HG02798 (cell line): ENCODE data around the gene TM4SF18.
"Not testable (repeated sequence)": the region's sequence is repeated elsewhere in the genome, so short reads cannot be mapped to it uniquely, and the experiment has no call there.

ENCODE experiments used
- ATAC-seq: cut with Tn5 transposase; IDR thresholded peaks from one replicate; pipeline ENCODE4 v1.9.1; 2021; ENCODE audit warnings: mild to moderate bottlenecking; ENCODE audit not compliant: unreplicated experiment, poor library complexity

Gene TM4SF18, protein sequence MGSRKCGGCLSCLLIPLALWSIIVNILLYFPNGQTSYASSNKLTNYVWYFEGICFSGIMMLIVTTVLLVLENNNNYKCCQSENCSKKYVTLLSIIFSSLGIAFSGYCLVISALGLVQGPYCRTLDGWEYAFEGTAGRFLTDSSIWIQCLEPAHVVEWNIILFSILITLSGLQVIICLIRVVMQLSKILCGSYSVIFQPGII

DNA sequence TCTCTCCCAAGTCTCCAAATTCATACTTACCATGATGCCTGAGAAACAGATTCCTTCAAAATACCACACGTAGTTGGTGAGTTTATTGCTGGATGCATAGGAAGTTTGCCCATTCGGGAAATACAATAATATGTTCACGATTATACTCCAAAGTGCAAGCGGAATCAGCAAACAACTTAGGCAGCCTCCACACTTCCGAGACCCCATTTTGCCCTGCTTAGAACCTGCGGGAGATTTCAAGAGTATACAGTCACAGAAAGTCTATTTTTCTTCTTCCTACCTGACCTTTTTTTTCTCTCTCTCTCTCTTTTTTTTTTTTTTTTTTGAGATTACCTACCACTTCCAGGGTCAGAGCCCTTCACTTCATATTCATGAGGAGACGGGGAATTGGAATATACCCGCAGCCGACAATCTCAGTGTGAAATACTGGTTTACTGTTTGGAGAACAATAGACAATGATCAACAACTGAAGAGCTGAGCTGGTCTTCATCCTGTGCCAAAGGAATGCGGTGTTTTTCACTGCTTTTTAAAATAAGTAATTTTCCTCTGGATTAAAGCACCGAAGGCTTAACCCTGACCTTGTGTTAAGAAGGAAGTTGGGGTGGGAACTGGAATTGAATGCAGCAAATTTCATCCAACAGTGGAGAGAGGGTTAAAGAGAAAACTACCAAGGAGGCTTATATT lies at the start of gene TM4SF18:
TM4SF18 (minus strand) TSS at position 461 of the 684 bp plus-strand sequence; CDS start at position 207, 254 bp downstream.
- ATAC-seq: no peak

DNA sequence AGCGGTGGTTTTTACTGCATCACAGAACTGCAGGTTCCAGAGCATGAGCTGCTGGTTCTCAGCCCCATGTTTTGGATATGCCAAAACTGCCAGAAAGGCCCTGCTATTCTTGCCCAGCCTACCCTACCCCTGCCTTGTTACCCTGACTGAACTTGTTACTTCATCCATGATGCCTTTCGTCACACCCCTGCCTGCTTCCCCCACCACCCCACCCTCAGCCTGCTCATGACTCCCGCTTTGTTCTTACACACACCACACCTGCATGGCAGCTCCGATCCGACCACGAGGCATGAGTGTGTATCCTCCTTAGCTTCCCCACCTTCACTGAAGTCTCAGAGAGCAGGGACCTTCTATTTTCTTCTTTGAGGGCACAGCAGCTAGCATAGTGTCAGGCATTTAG lies 49.1 kb upstream of the TM4SF18 start:
- ATAC-seq: no peak

DNA sequence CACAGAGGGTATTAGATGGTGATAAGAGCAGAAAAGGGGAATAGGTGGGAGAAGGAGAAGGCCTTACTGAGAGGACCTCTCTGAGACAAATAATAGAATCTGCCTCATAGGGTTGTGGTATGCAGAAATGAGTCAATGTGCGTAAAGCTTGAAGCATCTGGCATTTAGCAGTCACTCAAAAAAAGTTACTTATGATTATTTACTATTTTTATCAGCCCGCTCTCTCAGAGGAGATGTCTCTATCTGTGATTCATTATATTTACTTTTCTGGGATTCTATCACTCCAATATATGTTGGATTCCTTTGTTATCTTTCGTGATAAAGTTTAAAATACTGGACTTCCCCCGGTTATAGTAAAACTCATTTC lies 48.6 kb upstream of the TM4SF18 start:
- peak; percentile 63 for ATAC-seq

DNA sequence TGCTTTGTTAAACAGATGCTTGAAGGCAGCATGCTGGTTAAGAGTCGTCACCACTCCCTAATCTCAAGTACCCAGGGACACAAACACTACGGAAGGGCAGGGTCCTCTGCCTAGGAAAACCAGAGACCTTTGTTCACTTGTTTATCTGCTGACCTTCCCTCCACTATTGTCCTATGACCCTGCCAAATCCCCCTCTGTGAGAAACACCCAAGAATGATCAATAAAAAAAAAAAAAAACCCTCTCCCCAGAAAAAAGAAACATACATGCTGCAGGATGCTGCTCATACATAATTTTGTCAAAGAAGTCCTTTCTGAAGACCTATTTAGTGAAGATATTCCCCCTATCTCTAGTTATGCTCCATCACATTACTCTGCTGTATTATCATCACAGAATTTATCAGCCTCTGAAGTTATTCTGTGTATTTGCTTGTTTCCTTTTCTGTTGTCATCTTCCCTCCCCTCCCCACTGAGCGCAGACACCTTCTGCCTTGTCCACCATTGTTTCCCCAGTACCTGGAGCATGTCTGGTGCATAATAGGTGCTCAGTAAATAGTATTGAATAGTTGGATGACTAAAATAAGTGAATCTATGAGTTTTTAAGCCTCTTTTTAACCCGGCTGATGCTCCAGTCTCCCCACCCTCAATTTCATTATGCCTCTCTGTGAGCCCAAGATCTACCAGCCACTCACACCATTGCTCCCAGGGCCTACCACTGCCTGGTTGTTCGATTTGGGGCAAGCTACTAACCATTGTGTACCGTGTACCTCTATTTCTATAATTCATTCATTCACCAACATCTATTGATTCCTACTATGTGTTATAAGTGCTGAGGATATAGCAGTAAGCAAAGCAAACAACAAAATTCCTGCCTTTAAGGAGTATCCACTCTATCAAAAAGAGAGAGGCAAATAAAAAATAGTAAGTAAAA lies 48.0 kb upstream of the TM4SF18 start:
- no peak for ATAC-seq

DNA sequence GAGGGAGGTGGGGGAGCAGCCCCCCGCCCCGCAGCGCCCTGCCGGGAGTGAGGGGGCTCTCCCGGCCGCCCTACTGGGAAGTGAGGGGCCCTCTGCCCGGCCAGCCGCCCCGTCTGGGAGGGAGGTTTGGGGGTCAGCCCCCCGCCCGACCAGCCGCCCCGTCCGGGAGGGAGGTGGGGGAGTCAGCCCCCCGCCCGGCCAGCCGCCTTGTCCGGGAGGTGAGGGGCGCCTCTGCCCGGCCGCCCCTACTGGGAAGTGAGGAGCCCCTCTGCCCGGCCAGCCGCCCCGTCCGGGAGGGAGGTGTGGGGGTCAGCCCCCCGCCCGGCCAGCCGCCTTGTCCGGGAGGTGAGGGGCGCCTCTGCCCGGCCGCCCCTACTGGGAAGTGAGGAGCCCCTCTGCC lies 46.8 kb upstream of the TM4SF18 start:
- not testable (repeated sequence) for ATAC-seq

DNA sequence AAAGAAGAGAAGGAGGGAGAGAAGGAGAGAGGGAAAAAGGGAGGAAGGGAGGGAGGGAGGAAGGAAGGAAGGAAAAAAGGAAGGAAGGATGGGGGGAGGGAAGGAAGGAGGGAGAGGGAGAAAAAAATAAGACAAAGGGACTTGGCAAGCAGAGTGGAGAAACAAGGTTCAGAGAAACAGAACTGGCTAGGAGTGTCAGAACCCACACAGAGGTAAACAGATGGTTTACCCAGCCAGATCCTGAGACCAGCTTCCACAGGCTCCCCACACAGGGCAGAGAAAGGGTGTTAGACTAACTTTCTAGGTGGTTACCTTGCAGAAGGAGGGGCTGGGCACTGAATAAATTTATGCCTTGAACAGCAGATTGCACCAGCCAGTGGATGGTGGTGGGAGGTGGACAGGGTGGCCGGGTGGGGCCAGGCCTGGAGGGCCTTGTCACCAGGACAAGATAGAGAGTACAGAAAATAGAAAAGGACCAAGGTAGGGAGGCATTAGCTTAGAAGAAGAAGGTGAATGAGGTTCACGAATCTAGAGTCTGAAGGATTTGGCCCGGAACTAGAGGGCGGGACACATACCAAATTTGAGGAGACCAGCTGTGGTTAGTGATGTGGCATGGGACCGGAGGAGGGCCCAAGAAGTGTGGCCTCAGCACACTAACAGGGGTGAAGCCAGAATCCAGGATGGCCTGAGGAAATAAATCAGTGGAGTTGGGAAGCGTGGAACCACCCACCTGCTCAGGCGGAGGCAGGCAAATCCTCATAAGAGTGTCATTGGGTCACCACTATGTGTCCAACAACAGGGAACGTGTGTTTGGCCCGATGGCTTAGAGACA lies 45.3 kb upstream of the TM4SF18 start:
- no peak for ATAC-seq

DNA sequence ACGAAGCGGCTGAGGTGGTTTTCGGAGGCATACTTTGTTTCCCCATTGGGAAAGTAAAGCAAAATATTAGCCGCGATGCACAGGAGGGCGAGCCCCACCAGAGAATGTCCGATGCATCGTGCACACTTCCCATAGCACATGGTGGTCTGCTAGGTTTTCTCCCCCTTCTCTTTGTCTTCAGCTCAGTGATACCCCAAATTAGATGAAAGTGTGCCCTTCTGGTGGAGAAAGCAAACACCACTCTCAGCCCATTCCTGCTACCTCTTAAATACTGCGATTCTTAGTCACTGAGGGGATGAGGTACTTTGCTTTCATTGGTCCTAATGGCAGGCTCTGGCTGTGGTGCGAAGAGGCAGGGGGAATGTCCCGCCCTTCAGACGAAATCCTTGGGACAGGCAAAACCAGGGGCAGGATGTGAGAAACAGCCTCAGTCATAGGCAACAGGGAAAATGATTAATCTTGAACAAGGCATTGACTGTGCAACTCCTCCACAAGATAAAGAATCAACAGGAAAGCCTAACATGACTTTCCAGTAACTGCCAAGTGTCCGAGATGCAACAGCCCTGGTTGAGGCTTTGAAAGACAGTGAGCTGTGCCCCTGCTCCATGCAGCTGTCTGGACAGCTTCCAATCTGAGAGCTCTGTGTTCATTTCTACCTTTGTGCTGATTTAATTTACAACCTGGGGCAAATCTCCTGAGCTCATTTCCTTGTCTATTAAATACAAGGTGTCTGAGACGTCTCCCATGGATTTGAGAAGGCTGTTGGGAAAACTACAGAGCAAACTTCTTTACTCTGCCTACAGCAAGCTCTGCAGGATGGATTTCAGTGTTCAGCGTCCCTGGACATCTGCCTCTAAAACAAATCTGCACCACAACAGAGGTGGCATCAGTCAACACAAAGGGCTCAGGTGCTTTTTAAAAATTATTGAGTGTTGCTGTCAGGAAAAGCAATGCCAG lies 44.2 kb upstream of the TM4SF18 start, which contains the start of gene TM4SF1:
TM4SF1 (minus strand) TSS at position 242 of the 957 bp plus-strand sequence; CDS start at position 140, 102 bp downstream.
- ATAC-seq: no peak

DNA sequence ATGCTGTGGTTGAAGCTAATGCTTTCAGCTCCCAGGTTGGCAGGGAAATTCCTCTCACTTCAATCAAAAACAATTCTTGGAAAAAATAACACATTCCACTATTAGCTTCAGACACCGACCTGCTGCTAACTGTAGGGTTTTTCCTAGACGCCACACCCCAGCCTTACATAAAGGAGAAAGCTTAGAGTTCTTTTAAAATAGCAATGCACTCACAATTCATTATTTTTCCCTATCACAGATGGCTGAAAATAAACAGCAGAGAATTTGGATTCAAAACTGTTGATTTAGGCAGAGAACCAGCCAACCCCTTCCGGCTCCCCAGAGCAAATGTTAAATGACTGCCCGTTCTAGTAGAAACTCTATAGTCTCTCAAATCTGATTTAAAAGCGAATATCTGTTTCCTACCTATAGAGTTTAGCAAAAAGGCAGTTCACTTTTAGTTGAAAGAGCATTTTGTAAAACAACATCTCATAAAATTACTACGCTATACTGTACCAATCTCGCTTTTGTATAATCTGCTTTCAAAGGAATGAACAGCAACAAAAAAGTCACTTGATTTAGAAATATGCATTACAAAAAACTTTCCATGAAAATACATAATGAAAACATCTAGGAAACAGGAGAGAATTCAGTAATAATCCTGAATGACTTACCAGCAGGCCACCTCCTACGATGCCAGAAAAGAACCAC lies 43.4 kb upstream of the TM4SF18 start:
- no peak for ATAC-seq

DNA sequence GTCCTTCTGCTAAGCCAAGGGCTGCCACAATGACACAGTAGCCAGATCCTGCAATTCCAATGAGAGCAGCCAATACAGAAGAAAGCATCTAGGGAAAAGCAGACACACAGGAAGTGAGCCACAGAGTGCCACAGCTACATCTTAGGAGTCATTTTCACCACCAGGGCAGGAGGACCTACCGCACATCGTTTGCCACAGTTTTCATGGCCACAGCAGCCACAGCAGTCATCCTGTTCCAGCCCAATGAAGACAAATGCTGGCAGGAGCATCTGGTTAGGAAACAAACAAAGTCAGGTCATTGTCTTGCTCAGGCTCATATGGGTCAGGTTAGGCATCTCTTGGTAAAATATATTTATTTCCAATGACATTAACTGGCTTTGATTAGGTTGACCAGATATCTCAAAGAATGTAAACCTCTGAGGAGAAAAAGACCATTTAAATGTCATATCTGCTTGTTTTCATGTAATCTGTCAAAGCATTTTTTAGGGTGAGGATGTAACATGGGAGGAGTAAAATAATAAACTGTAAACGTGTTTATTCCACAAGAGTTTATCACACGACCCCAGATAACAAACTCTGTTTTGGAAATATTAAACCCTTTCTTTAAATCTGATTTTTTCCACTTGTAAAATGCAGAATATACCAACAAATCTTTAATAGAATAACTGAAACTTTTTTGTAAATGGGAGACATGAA lies 42.2 kb upstream of the TM4SF18 start:
- no peak for ATAC-seq

DNA sequence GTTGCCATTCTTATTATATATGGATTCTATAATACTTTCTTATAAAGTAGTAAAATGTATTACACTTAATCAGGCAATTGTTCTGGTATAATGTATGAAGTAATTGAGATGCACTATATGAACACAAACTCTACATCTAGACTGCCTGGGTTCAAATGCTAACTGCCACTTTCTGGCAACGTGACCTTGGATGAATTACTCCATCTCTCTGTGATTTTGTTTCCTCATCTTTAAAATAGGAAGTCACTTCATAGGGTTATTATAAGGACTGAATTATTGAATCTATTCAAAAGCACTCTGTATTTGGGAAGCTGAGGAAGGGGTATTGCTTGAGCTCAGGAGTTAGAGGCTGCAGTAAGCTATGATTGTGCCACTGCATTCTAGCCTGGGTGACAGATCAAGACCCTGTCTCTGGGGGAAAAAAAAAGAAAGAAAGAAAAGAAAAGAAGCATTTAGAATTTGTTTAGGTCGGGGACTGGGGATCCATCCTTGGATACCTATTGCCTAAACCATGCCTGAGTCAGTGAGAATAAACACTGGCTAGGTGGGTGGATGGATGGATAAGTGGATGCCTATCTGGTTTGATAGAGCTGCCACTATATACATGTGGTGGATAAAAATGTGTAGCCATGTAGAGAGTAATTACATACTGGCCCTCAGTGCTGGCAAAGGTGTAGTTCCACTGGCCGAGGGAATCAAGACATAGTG lies 41.5 kb upstream of the TM4SF18 start:
- ATAC-seq: no peak

DNA sequence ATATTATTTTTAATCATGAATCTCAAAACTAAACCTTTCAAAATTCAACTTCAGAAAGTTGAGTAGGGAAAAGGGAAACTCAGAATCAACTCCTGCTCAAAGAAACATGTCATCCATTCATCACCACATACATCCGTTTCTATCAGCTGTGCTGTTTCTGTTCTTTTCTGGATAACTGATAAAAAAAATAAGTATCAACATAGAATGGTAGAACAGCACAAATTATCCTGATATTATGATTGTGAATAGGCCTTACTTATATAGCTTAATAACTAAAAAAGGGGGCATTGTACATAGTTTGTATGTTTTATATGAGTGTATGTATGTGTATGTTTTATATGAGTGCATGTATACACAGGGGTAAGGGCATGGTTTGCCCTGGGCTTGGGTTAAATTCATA lies 41.0 kb upstream of the TM4SF18 start:
- no peak for ATAC-seq

DNA sequence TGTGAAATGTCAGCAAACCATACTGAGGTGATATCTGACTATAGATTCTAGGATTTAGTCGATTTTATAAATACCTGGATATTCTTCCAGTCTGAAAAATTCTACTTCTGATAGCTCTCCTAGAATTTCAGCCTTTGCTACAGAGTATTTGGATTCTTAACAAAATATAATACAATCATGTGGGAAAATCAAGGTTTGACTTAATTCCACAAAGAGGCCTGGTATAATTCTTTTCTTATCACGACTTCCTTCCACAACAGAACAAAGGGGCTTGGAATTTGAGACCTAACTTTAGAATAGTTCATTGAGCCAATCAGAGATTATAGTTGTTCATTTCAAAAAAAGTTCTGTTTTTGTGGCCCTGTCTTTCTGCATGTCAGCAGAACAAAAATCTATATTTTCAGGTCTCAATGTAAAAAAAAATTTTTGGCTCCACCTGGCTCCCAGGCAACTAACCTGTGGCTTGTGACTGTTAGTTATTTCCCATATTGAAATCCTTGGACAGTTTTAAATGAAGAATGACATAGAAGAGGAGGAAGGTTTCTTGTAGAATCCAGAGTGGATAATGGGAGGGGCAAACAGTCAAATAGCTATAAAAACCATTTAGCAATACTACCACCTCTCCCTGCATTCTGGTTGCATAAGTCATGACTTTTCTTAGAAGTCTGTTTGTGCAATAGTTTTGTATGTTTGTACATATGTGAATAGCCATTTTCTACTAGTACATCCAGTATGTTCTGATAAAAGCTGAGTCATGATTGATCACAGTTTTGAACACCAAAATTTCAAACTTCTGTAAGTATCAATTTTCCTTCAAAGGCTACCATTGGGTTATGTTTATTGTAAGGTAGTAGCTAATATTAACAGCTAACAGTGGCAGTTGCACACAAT lies 40.0 kb upstream of the TM4SF18 start:
- ATAC-seq: no peak

DNA sequence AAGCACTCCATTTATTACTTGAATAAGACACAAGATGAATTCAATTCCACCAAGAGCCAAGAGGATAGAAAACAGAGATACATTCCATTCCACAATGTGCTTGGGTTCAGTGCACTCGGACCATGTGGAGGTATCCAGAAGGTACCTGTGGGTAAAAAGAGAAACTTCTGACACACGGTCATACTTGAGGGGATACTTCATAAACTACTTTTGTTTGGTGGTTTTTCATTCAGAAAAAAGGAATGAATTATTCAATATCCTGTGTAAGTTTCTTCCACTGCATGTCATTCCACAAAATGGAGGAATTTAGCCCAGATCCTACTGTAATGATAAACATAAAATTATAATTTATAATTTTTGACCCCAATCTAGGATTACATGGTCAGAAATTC lies 38.3 kb upstream of the TM4SF18 start:
- ATAC-seq: no peak

DNA sequence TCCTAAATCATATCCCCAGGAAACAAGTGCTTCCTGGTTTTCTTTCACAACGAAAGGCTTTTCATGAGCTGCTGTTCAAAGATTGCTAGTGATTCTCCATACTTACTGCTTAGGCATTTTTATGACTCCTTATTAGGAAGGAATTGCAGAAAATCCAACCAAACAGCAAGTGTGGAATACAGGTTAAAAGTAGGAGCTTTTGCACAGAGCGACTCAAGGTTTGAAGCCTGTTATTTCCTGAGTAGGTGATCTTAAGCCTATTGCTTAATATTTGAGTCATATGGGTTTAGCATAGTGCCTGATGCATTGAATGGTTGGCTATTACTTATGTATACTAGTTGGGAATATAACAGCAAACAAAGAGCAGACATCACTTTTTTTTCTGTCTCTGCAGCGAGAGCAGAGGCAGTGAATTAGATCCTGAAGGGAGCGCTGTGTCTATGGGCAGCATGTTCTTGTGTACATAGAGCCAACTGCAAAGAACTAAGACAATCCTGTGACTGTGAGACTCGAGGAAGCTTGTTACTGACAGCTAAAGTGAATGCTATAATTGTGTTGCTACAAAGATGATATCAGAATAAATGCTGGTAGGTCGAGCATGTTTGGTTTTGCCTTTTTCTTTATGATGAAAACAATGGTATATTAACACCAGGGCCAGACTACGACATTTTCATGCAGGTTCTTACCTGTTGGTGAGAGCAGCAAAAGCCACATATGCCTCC lies 37.7 kb upstream of the TM4SF18 start:
- ATAC-seq: no peak

DNA sequence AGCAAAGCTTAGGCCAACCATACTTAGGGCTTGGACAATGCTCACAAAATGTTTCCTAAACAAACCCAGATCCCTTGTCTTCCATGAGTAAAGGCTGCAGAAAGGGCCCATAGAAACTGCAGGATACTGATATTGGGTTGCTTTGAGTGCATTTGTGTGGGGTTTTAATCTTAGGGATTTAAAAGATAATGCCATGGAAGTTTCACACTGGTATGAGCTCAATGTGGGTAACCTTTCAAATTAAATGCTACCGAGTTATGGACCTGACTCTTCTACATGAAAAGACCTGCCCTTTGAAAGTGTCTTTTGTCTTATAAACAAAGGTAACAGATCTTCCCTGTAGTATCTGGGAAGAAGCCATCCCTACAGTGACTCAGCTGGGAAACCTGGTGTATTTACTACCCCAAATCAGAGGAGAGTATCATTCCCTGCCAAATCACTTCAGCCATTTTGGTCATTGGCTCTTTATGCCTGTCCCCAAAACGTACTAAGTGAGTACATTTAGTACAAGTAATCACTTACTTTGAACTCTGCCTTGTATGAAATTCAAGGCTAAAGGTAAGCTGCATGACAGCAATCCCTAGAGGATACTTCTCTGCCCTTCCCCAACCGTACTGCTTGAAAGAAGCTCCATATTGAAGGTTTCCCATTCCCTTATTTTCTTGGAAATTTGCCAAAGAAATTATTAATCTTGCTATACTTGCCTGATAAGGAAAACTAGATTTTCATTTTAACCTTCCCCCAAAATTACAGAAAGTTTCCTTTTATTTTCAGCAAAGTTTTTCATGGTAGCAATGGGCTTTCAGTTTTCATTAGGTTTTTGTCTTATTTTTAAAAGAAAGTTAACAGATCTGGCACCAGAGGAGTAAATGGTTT lies 36.8 kb upstream of the TM4SF18 start:
- no peak for ATAC-seq
